Ishikawa (cell line): ENCODE results near the gene GRIK5.

Experiments used
- CEBPB ChIP-seq: IDR thresholded peaks from 2 replicates; pipeline ENCODE4 v1.6.1; 2012
- EGR1 ChIP-seq: IDR thresholded peaks from 2 replicates; pipeline ENCODE4 v1.6.1; 2012
- EP300 ChIP-seq: IDR thresholded peaks from 2 replicates; pipeline ENCODE4 v1.6.1; 2012; ENCODE audit warnings: borderline replicate concordance
- FOXM1 ChIP-seq: IDR thresholded peaks from 2 replicates; pipeline ENCODE4 v1.6.1; 2012; ENCODE audit warnings: low read depth, borderline replicate concordance
- NFIC ChIP-seq: IDR thresholded peaks from 2 replicates; pipeline ENCODE4 v1.6.1; 2012
- RAD21 ChIP-seq: IDR thresholded peaks from 2 replicates; pipeline ENCODE4 v1.6.1; 2012; ENCODE audit warnings: low read depth
- TAF1 ChIP-seq: IDR thresholded peaks from 2 replicates; pipeline ENCODE4 v1.6.1; 2012; ENCODE audit warnings: low read depth, mild to moderate bottlenecking
- TCF12 ChIP-seq: IDR thresholded peaks from 2 replicates; pipeline ENCODE4 v1.6.1; 2012; ENCODE audit warnings: low read depth
- TEAD4 ChIP-seq: IDR thresholded peaks from 2 replicates; pipeline ENCODE4 v1.6.1; 2012
- YY1 ChIP-seq: IDR thresholded peaks from 2 replicates; pipeline ENCODE4 v1.6.1; 2012; ENCODE audit warnings: low read depth
- ZBTB7A ChIP-seq: IDR thresholded peaks from 2 replicates; pipeline ENCODE4 v1.6.1; 2012; ENCODE audit warnings: low read depth
- TF ChIP-seq, protein P1 (sequence below): IDR thresholded peaks from 2 replicates; pipeline ENCODE4 v1.6.1; 2012; ENCODE audit warnings: low read depth, mild to moderate bottlenecking
- TF ChIP-seq, protein P2 (sequence below): IDR thresholded peaks from 2 replicates; pipeline ENCODE4 v1.6.1; 2012

DNA sequence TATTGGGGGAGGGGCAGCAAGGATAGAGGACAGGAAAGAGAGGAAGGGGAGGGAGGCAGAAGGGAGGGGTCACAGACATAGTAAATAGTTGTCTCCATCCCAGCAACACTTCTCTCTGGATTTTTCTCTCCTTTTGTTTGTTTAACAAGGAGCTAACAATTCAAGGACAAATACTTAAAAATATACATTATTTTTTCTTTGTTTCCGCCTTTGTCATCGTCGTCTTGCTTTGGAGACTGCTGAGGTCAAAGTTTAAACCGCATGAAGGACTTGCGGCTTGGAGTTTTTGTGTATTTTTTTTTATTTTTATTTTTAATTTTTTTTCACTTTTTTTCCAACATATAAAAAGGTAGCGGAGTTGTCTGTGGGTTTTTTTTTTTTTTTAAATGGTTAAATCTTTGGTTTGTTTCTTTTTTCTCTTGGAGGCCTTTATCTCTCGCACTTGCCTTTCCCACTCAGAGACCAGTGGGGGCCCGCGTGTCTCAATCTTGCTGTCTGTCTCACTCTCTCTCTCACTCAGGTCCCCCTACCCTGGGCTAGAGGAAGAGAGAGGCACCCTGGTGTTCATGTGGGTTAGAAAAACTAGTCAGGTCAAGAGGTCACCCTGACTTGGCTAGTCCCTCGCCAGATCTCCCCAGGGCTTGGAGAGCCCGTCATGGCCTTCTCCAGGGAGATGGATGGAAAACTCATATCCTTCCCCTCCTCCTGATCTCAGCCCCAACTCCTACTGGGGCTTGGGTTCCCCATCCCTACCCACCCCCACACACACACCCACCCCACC is 17.0 kb upstream of the GRIK5 start:
- TF ChIP-seq CEBPB: no peak
- no peak for TF ChIP-seq YY1
- TF ChIP-seq, protein P1, sequence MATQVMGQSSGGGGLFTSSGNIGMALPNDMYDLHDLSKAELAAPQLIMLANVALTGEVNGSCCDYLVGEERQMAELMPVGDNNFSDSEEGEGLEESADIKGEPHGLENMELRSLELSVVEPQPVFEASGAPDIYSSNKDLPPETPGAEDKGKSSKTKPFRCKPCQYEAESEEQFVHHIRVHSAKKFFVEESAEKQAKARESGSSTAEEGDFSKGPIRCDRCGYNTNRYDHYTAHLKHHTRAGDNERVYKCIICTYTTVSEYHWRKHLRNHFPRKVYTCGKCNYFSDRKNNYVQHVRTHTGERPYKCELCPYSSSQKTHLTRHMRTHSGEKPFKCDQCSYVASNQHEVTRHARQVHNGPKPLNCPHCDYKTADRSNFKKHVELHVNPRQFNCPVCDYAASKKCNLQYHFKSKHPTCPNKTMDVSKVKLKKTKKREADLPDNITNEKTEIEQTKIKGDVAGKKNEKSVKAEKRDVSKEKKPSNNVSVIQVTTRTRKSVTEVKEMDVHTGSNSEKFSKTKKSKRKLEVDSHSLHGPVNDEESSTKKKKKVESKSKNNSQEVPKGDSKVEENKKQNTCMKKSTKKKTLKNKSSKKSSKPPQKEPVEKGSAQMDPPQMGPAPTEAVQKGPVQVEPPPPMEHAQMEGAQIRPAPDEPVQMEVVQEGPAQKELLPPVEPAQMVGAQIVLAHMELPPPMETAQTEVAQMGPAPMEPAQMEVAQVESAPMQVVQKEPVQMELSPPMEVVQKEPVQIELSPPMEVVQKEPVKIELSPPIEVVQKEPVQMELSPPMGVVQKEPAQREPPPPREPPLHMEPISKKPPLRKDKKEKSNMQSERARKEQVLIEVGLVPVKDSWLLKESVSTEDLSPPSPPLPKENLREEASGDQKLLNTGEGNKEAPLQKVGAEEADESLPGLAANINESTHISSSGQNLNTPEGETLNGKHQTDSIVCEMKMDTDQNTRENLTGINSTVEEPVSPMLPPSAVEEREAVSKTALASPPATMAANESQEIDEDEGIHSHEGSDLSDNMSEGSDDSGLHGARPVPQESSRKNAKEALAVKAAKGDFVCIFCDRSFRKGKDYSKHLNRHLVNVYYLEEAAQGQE: no peak
- TF ChIP-seq FOXM1: no peak
- no peak for TF ChIP-seq EP300
- TF ChIP-seq, protein P2, sequence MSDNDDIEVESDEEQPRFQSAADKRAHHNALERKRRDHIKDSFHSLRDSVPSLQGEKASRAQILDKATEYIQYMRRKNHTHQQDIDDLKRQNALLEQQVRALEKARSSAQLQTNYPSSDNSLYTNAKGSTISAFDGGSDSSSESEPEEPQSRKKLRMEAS: no peak
- no peak for TF ChIP-seq NFIC
- TF ChIP-seq ZBTB7A: no peak
- TF ChIP-seq TAF1: no peak
- TF ChIP-seq TEAD4: no peak
- no peak for TF ChIP-seq TCF12
- TF ChIP-seq EGR1: no peak
- TF ChIP-seq RAD21: no peak
